ENCODE data around the gene MAGI2. TPM values are rescaled to one million over a fixed set of nuclear protein-coding genes. Genes with fewer than 3 reads are reported as not detected.

MAGI2 gene
- total RNA-seq, 1 experiment from 2014 or later = 0.34 TPM

DNA sequence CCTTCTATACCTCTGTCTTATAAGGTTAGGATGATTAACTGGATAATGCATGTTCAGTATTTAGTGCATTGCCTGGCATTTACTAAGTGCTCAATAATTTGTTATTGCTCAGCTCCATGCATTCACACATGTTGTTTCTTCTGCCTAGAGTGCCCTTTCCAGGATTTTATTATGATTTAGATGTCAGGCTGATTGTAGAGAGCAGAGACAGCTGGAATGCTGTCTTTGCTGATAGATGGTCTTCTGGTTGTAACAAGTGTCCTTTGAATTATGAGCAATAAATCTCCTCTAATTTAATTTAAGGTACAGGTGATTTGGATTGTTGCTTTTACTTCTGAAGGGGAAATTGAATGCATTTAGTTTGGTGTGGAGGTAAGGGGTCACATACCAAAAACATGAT lies 548.0 kb downstream of the MAGI2 start:
- CTCF ChIA-PET = no interaction called here

GRCh38 chr7:78904983-78905382 lies 548.5 kb downstream of the MAGI2 start:
- ChIA-PET CTCF (no interaction called here), POLR2A (ENCODE audit: low non-redundant PET) (no interaction called here)
- intact Hi-C loops (cut with micrococcal nuclease; ENCODE audit: unreplicated experiment) = no loop called here
- DNase-seq (ENCODE audit: low spot score) = no peak
- no peak for TF ChIP-seq CTCF (conservative IDR thresholded peaks at IDR 0.05; ENCODE audit: low read depth, low read length)
- TF ChIP-seq EZH2 (IDR thresholded peaks at IDR 0.05; ENCODE audit: borderline replicate concordance, low read depth, low read length, poor library complexity, severe bottlenecking) = no peak
- Histone ChIP-seq H3K4me1 (ENCODE audit: insufficient read depth, low read length, poor library complexity, severe bottlenecking) (no peaks in the 10 kb centered on the region), H3K4me3 (ENCODE audit: low read depth, low read length, poor library complexity, severe bottlenecking) (no peak overlapping the region), H3K9me3 (ENCODE audit: low read depth, low read length, poor library complexity, severe bottlenecking) (no peaks in the 10 kb centered on the region), H3K27ac (ENCODE audit: low read depth, low read length, poor library complexity, severe bottlenecking) (no peak overlapping the region), H3K27me3 (replicated peaks; ENCODE audit: insufficient read depth, low read depth, low read length, poor library complexity) (peaks cover 5% of the 10 kb centered on the region), H3K36me3 (ENCODE audit: insufficient read depth, low read length, poor library complexity, severe bottlenecking) (no peaks in the 10 kb centered on the region)
- no TSS peak for BruUV-seq (replicated peaks)

More for the DNA sequence above, 548.0 kb downstream of the MAGI2 start:
- POLR2A ChIA-PET (ENCODE audit: low non-redundant PET) = no interaction called here
- no peak overlapping the region for H3K4me3 ChIP-seq (ENCODE audit: low read depth, low read length, poor library complexity, severe bottlenecking)
- peaks cover 5% of the 10 kb centered on the region for H3K27me3 ChIP-seq (replicated peaks; ENCODE audit: insufficient read depth, low read depth, low read length, poor library complexity)
- TF ChIP-seq EZH2 (IDR thresholded peaks at IDR 0.05; ENCODE audit: borderline replicate concordance, low read depth, low read length, poor library complexity, severe bottlenecking) = no peak
- BruUV-seq (replicated peaks) = no TSS peak
- no peak for DNase-seq (ENCODE audit: low spot score)
- H3K4me1 ChIP-seq (ENCODE audit: insufficient read depth, low read length, poor library complexity, severe bottlenecking) = no peaks in the 10 kb centered on the region
- H3K9me3 ChIP-seq (ENCODE audit: low read depth, low read length, poor library complexity, severe bottlenecking) = no peaks in the 10 kb centered on the region
- intact Hi-C loops (cut with micrococcal nuclease; ENCODE audit: unreplicated experiment) = no loop called here
- no peak overlapping the region for H3K27ac ChIP-seq (ENCODE audit: low read depth, low read length, poor library complexity, severe bottlenecking)
- no peaks in the 10 kb centered on the region for H3K36me3 ChIP-seq (ENCODE audit: insufficient read depth, low read length, poor library complexity, severe bottlenecking)

DNA sequence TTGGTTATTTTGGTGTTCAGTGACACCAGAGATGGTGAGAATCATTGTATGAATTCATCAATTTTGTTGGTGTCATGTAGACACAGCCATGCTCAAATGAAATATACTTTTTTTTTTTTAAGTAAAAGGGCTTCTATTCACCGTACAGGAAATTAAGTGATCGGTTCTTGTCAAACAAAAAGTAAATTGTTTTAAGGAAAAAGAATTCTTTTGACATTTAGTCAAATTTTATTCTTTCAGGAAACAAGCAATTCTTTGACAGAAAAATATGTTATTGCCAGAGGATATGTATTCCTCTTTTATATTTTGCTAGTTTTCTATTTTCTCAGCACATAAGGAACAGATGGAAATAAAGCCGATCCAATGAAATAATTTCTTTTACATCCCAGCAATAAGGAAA lies 551.9 kb downstream of the MAGI2 start:
- H3K27ac ChIP-seq (ENCODE audit: low read depth, low read length, poor library complexity, severe bottlenecking) = no peak overlapping the region
- TF ChIP-seq CTCF (conservative IDR thresholded peaks at IDR 0.05; ENCODE audit: low read depth, low read length) (no peak), EZH2 (IDR thresholded peaks at IDR 0.05; ENCODE audit: borderline replicate concordance, low read depth, low read length, poor library complexity, severe bottlenecking) (no peak)
- no peak overlapping the region for H3K4me3 ChIP-seq (ENCODE audit: low read depth, low read length, poor library complexity, severe bottlenecking)
- CTCF ChIA-PET = no interaction called here
- POLR2A ChIA-PET (ENCODE audit: low non-redundant PET) = no interaction called here
- peaks cover 5% of the 10 kb centered on the region for H3K27me3 ChIP-seq (replicated peaks; ENCODE audit: insufficient read depth, low read depth, low read length, poor library complexity)
- DNase-seq (ENCODE audit: low spot score) = no peak
- intact Hi-C loops (cut with micrococcal nuclease; ENCODE audit: unreplicated experiment) = no loop called here
- no peaks in the 10 kb centered on the region for H3K9me3 ChIP-seq (ENCODE audit: low read depth, low read length, poor library complexity, severe bottlenecking)
- H3K4me1 ChIP-seq (ENCODE audit: insufficient read depth, low read length, poor library complexity, severe bottlenecking) = no peaks in the 10 kb centered on the region
- no TSS peak for BruUV-seq (replicated peaks)
- no peaks in the 10 kb centered on the region for H3K36me3 ChIP-seq (ENCODE audit: insufficient read depth, low read length, poor library complexity, severe bottlenecking)

GRCh38 chr7:78900806-78901205 lies 552.7 kb downstream of the MAGI2 start:
- no peak overlapping the region for H3K27ac ChIP-seq (ENCODE audit: low read depth, low read length, poor library complexity, severe bottlenecking)
- H3K36me3 ChIP-seq (ENCODE audit: insufficient read depth, low read length, poor library complexity, severe bottlenecking) = no peaks in the 10 kb centered on the region
- no TSS peak for BruUV-seq (replicated peaks)
- no peaks in the 10 kb centered on the region for H3K4me1 ChIP-seq (ENCODE audit: insufficient read depth, low read length, poor library complexity, severe bottlenecking)
- no peak overlapping the region for H3K4me3 ChIP-seq (ENCODE audit: low read depth, low read length, poor library complexity, severe bottlenecking)
- H3K27me3 ChIP-seq (replicated peaks; ENCODE audit: insufficient read depth, low read depth, low read length, poor library complexity) = peaks cover 5% of the 10 kb centered on the region
- CTCF ChIA-PET = no interaction called here
- POLR2A ChIA-PET (ENCODE audit: low non-redundant PET) = interaction anchor here (0.6 kb wide), 1 partner anchor 190 kb away, joined by 3 read pairs; no protein-coding TSS in a partner anchor
- intact Hi-C loops (cut with micrococcal nuclease; ENCODE audit: unreplicated experiment) = no loop called here
- H3K9me3 ChIP-seq (ENCODE audit: low read depth, low read length, poor library complexity, severe bottlenecking) = no peaks in the 10 kb centered on the region
- TF ChIP-seq CTCF (conservative IDR thresholded peaks at IDR 0.05; ENCODE audit: low read depth, low read length) (no peak), EZH2 (IDR thresholded peaks at IDR 0.05; ENCODE audit: borderline replicate concordance, low read depth, low read length, poor library complexity, severe bottlenecking) (no peak)
- DNase-seq (ENCODE audit: low spot score) = no peak

Measured in A673 (cell line).